ENCODE data around the gene DYNLL1.
A peak's percentile ranks its signal among the peaks of the same experiment; 100 is the strongest.
"Not testable (repeated sequence)": the region's sequence is repeated elsewhere in the genome, so short reads cannot be mapped to it uniquely, and the experiment has no call there.

The DYNLL1 gene

DNA sequence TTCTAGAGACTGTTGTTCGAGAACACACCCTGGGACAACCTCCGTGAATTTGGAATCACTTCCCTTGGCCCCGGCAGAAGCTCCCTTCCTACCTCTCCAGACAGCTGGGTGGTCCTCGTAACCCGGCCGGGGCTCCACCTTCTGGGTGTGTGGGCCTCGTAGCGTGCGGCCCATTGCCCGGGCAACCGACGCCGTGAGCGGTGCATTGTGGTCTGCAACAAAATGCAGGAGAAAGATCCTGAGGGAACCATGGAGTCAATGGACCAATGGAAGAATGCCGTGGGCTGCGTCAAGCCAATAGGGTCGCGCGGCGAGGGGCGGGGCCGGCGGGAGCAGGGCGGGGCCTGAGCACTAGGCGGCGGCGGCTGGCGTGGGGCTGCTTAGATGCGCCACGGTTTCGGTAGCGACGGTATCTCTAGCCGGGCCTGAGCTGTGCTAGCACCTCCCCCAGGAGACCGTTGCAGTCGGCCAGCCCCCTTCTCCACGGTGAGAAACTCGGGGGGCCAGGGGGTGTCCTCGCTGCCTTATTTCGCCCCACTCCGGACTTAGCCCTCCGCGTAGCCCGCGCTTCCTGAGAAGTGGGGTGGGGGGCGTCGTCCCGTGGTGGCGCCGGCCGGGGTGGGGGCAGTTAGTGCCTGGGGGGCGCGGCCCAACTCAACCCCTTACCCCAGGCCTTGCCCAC, at the start of gene DYNLL1:
Gene DYNLL1, plus strand, starts transcription at position 383 of the 682 bp plus-strand sequence. CDS start 309 bp downstream, outside the sequence.
- peak; percentile 96 for DNase-seq

GRCh38 chr12:120446844-120447178, 49.1 kb upstream of the DYNLL1 start:
- not testable (repeated sequence) for DNase-seq

DNA sequence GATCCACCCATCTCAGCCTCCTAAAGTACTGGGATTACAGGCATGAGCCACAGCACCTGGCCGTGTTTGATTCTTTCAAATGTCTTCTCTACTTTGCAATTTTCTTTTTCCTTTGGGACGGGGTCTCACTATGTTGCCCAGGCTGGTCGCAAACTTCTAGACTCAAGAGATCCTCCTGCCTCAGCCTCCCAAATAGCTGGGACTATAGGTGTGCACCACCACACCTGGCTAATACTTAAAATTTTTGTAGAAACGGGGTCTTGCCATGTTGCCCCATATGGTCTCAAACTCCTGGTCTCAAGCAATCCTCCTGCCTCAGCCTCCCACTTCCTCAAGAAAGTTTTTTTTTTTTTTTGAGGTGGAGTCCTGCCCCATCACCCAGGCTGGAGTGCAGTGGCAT, 47.9 kb upstream of the DYNLL1 start:
- DNase-seq: no peak

- not testable (repeated sequence) for DNase-seq
Observed at GRCh38 chr12:120452524-120452923, 43.4 kb upstream of the DYNLL1 start.

GRCh38 chr12:120453060-120453750, 42.7 kb upstream of the DYNLL1 start:
- no peak for DNase-seq

- DNase-seq: peak; percentile 46
Observed at GRCh38 chr12:120453977-120454376, 41.9 kb upstream of the DYNLL1 start.

DNA sequence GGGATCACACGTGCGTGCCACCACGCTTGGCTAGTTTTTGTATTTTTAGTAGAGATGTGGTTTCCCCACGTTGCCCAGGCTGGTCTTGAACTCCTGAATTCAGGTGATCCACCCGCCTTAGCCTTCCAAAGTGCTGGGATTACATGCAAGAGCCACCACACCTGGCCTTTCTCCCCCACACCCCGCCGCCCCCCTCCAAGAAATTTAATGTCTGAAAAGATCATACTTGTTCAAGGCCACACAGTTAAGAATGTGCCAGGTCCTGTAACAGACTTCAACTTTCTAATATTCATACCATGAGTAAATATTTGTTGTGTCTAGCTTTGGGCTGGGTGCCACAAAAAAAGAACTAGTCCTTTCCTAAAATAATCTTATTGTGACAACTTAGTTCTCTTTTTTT, 40.6 kb upstream of the DYNLL1 start:
- no peak for DNase-seq

- no peak for DNase-seq
Observed at GRCh38 chr12:120457133-120457532, 38.8 kb upstream of the DYNLL1 start.

GRCh38 chr12:120460157-120460556, 35.8 kb upstream of the DYNLL1 start:
- DNase-seq: no peak

DNA sequence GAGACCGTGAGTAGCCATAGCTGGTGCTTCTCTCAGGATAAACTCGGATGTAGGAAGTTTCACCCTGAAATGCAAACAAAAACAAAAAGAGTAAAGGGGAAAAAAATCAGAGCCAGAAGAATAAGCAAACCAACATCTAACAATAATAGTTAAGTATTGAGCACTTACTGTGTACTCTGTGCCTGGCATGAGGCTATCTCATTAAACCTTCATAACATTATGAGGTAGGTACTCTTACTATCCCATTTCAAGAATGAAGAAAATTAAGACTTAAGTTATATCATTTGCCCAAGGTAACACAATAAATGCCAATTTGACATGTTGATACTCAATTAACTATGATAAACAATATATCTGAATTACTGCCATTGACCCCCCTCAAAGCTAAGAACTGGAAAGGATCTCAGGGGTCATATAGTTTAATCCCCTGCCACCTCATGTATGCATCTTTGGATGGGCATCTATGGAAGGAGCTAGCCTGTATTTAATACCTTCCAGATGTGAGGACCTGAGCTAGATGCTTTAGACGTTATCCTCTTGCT, 33.7 kb upstream of the DYNLL1 start:
- no peak for DNase-seq

DNA sequence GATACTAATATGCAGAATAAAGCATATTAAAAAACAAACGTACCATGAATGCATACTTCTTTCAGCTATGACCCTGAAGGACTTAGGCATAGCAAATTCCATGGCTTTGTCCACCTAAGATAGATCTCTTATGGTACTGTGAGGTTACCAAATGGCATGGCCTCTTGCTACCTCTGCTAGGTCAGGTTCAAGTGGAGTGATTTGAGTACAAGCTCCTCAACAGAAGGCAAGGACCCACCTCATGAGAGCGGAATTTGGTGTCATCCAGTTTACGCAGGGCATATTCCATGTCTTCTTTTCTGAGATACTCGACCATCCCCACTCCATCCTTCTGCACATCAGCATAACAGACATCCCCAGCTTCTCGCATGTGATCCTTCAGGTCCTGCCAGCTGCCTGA, 32.2 kb upstream of the DYNLL1 start:
- no peak for DNase-seq

GRCh38 chr12:120465756-120466155, 30.2 kb upstream of the DYNLL1 start:
- peak; percentile 49 for DNase-seq

GRCh38 chr12:120466560-120467315, 29.2 kb upstream of the DYNLL1 start:
- DNase-seq: peak; percentile 47

- DNase-seq: no peak
Observed at GRCh38 chr12:120467439-120467838, 28.5 kb upstream of the DYNLL1 start.

DNA sequence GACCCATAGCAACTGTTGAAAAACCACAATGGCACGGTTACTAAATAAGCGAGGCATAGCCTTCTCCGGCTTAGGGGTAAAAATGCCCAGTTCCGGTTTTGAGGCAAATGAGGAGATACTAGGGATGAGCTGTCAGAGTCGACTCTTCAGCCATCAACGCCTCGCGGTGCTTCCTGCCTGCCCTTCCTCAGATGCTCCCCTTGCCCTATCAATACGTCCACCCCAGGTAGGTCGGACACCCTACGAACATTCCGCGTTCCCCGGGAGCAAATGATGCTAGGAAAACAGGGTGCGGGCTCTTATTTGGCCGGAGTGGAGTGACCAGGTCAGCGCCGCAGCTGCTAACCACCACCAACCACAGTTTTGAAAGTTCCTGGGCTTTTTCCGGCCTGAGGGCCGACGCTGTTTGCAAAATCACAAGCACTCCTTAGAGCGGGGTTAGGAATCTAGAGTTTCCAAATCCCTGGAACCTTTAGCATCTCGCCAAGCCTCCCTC, 27.5 kb upstream of the DYNLL1 start:
- peak; percentile 81 for DNase-seq

DNA sequence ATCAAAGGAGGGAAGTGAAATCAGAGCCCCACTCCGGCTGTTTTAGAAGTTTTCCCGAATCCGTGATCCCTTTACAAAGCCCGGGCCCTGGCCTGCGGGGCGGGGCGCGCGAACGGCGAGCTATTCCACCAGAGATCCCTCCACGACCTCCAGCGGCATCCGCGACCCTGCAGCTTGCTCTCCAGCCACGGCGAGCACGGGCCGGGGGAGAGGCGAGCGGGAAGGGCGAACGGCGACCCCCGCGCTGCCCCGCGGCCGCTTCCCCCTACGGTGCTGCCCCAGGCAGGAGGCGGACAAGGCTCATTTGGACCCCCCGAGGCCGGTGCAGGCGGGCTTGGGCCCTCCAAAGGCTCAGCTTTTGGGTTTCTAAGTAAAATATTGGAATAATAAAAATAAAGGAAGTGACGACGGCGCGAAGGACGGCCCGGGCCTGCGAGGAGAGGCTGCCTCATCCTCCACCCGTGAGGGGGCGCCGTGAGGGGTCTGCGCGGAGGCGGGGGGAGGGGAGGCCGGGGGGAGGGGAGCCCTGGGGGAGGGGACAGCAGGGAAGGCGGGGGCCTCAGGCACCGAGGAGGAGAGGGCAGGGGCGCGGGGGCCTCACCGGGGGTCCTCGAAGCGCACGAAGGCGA, 27.0 kb upstream of the DYNLL1 start:
- no peak for DNase-seq

GRCh38 chr12:120469450-120470149, 26.3 kb upstream of the DYNLL1 start, which contains the start of gene SRSF9:
TSS of gene SRSF9 (minus strand) at chr12:120469748. CDS start at chr12:120469609, 139 bp downstream.
- peak; percentile 98 for DNase-seq

DNA sequence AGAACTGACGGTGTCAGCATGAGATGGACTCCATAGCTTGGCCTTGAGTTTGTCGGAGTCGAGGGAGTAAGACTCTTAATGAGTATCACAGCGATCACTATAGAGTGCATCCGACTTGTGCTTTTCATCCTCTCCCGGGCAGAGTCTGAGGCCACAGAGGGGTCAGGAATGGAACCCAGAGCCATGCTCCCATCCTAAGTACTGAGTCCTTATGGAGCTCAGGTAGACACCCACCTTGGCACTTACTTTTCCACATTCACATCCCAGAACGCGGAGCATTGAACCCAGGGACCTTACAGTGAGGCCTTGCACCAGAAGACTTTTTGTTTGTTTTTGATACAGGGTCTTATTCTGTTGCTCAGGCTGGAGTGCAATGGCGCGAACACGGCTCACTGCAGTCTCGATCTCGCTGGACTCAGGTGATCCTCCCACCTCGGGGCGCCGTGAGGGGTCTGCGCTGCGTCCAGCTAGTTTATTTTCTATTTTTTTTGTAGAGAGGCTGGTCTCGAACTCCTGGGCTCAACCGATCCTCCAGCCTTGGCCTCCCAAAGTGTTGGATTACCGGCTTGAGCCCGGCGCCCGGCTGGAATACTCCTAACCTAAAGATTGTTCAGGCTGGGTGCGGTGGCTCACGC, 25.6 kb upstream of the DYNLL1 start:
- DNase-seq: no peak

- DNase-seq: peak; percentile 55
Observed at GRCh38 chr12:120472521-120472920, 23.4 kb upstream of the DYNLL1 start.

GRCh38 chr12:120473807-120474615, 21.9 kb upstream of the DYNLL1 start:
- peak; percentile 47 for DNase-seq

DNA sequence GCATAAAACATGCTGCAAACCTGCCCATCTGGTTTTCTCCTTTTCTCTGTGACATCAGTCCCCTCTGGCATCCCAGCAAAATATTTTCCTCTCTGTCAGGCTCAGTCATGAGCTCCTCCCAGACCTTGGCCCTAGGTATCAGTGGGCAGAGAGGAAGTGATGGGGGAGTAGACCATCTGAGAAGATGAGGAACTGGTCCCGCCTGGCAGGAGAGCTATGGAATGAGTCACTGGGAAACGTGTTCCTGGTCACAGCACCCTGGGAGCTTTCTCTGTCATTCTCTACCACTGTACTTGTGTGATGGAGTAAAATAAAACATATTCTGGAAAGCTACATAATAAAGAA, 21.3 kb upstream of the DYNLL1 start:
- peak; percentile 90 for DNase-seq

Measured in inflammatory macrophage treated with lipopolysaccharide for 4 hours (primary cell).